NK-92 (cell line): ENCODE results near the gene RNF31.
"Not testable (repeated sequence)": the region's sequence is repeated elsewhere in the genome, so short reads cannot be mapped to it uniquely, and the experiment has no call there.

ENCODE experiments used
- DNase-seq: peaks from one replicate; lab custom pipeline; 2025; ENCODE audit not compliant: unreplicated experiment; lab: John Stamatoyannopoulos, UW

RNF31 gene

GRCh38 chr14:24197056-24197450 lies 49.8 kb downstream of the RNF31 start:
- no peak for DNase-seq

DNA sequence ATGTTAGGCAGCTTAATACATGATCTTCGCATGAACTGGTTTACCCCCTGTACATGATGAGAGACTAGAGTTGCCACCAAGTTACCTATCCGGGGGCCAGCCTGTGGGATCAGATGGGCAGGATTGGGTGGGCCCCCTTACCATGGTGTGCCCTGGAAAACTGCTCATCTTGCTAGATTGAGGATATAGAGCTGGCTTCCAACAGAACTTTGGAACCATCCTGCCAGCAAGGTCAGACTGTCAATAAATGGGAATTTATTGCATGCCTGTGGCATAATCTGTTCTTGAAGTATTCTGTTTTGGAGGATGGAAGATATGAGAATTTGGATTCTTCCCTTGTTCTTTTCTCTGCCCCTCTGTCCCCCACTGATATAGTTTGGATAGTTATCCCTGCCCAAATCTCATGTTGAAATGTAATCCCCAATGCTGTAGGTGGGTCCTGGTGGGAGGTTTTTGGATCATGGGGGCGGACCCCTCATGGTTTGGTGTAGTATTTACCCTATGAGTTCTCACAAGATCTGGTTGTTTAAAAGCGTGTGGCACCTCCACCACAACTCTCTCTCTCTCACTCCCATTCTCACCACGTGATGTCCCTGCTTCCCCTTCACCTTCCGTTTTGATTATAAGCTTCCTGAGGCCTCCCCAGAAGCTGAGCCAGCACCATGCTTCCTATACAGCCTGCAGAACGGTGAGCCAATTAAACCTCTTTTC lies 51.7 kb downstream of the RNF31 start:
- DNase-seq: no peak

- DNase-seq: not testable (repeated sequence)
Observed at GRCh38 chr14:24202538-24202937, 55.2 kb downstream of the RNF31 start.

DNA sequence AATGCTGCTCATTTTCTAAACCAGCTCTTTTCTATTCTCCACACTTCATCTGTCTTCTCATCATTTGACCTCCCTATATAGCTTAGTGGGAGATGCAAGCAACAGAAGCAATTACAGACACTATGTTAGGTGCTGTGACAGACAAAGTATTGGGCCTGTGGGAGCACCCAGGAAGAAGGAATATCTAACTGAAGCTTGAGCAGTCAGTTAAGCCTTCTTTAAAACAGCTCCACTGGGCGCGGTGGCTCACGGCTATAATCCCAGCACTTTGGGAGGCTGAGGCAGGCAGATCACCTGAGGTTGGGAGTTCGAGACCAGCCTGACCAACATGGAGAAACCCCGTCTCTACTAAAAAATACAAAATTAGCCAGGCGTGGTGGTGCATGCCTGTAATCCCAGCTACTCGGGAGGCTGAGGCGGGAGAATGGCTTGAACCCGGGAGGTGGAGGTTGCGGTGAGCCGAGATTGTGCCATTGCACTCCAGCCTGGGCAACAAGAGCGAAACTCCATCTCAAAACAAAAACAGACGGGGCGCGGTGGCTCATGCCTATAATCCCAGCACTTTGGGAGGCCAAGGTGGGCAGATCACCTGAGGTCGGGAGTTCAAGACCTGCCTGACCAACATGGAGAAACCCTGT lies 56.1 kb downstream of the RNF31 start:
- not testable (repeated sequence) for DNase-seq

DNA sequence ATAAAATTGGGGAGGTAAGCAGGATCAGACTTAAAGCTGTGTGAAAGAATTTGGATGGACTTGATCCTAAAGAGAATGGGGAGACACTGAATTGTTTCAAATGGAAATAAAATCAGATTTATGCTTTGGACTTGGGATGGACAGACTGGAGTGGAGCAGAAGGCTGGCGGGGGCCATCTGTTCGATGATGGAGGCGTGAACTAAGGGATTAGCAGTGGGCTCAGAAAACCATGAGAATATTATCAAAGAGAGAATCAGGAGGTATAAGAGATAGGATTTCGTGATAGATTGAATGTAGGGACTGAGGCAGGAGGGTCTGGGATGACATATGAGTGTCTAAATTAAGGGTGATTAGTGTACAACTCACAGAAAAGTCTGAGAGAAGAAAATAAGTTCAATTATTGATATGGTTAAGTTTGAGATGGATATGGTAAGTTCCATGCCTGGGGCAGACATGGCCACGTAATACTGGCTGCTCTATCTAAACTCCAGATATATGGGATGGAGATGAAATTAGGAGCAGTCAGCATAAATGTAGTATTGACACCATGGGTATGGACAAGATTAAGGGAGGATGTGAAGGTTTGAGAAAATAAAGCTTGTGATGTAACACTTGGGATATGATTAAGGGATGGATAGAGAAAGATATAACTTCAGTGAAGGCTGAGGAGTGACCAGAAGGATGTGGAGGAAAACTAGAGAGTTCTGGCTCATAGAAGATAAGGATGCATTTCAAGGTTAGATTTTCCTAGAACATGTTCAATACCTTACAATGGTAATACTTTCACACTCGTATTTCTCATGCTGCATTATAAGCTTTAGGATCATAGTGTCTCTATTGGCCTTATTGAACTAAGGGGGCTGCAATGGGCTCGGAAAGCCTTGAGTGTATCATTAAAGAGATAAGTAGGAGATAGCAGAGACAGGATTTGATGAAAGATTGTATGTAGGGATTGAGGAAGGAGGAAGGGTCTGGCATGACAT lies 57.2 kb downstream of the RNF31 start:
- no peak for DNase-seq

- no peak for DNase-seq
Observed at GRCh38 chr14:24206260-24207103, 59.2 kb downstream of the RNF31 start.

- no peak for DNase-seq
Observed at GRCh38 chr14:24207104-24207551, 59.8 kb downstream of the RNF31 start.

DNA sequence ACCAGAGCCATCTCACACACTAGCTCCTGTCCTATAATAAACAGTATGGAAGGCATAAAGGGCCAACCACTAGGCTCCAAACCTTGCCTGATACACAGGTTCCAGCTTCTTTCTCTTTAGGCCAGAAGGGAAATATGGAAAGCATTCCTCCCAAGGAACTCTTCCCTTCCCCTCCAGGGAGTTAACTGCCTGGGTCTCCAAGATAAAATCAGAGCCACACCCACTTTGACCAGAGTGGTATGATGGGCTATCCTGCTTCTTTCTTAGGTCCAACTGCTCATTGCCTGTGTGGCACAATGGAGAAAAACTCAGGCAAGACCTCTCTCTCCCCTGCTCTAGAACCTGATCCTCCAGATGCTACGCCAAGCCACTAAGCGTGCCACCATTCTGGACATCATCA lies 60.3 kb downstream of the RNF31 start:
- DNase-seq: no peak
